22Rv1 (cell line): ENCODE measurements around the gene KIF25.

Experiments used
- CTCF ChIP-seq: fragments of 450-650 bp; IDR thresholded peaks from 2 replicates; pipeline ENCODE4 v1.5.1; 2017; ENCODE audit warnings: mild to moderate bottlenecking
- ZFX ChIP-seq: fragments of 450-650 bp; IDR thresholded peaks from 2 replicates; pipeline ENCODE4 v1.6.1; 2017; ENCODE audit warnings: antibody characterized with exemption, borderline replicate concordance

GRCh38 chr6:168030908-168031307 lies 33.4 kb downstream of the KIF25 start:
- no peak for TF ChIP-seq CTCF
- TF ChIP-seq ZFX = no peak
